H9 (cell line): ENCODE results near the gene SPECC1. TPM values are rescaled to one million over a fixed set of nuclear protein-coding genes. Genes with fewer than 3 reads are reported as not detected.

Experiments
- DNase-seq: peaks from one replicate; pipeline ENCODE4 v3.0.0-alpha.2; 2017
- H2AFZ ChIP-seq: one replicate; pipeline ENCODE4 v1.6.1; 2013; ENCODE audit warnings: mild to moderate bottlenecking, low read length, control low read depth, moderate library complexity
- H2AK5ac ChIP-seq: 2 replicates; pipeline ENCODE4 v1.6.1; 2013; ENCODE audit warnings: low read length, control low read depth, mixed read lengths; ENCODE audit not compliant: insufficient read length
- H2BK120ac ChIP-seq: one replicate; pipeline ENCODE4 v1.6.1; 2013; ENCODE audit warnings: low read depth, mild to moderate bottlenecking, low read length, control low read depth, inconsistent platforms; ENCODE audit not compliant: poor library complexity, severe bottlenecking
- H2BK12ac ChIP-seq: 2 replicates; pipeline ENCODE4 v1.6.1; 2013; ENCODE audit warnings: low read length, control low read depth, mixed read lengths, low read depth; ENCODE audit not compliant: insufficient read length
- H2BK15ac ChIP-seq: 2 replicates; pipeline ENCODE4 v1.6.1; 2013; ENCODE audit warnings: low read depth, low read length, control low read depth
- H2BK20ac ChIP-seq: one replicate; pipeline ENCODE4 v1.6.1; 2013; ENCODE audit warnings: low read depth, mild to moderate bottlenecking, low read length, control low read depth, inconsistent platforms; ENCODE audit not compliant: poor library complexity, severe bottlenecking
- H2BK5ac ChIP-seq: 2 replicates; pipeline ENCODE4 v1.6.1; 2013; ENCODE audit warnings: low read length, control low read depth, mixed read lengths; ENCODE audit not compliant: insufficient read length
- H3K14ac ChIP-seq: 2 replicates; pipeline ENCODE4 v1.6.1; 2013; ENCODE audit warnings: low read length, control low read depth; ENCODE audit not compliant: insufficient read depth
- H3K18ac ChIP-seq: 2 replicates; pipeline ENCODE4 v1.6.1; 2013; ENCODE audit warnings: low read depth, mild to moderate bottlenecking, mixed read lengths, low read length, control low read depth; ENCODE audit not compliant: insufficient read length
- H3K23ac ChIP-seq: 2 replicates; pipeline ENCODE4 v1.6.1; 2013; ENCODE audit warnings: low read length, control low read depth, mixed read lengths, low read depth; ENCODE audit not compliant: insufficient read length
- H3K23me2 ChIP-seq: 2 replicates; pipeline ENCODE4 v1.6.1; 2013; ENCODE audit warnings: low read depth, mild to moderate bottlenecking, mixed read lengths, low read length, control low read depth; ENCODE audit not compliant: insufficient read length, poor library complexity, severe bottlenecking
- H3K27ac ChIP-seq: 2 replicates; pipeline ENCODE4 v1.5.1; 2013; ENCODE audit warnings: low read length, control low read depth, mixed read lengths, low read depth; ENCODE audit not compliant: insufficient read length
- H3K27me3 ChIP-seq: 2 replicates; pipeline ENCODE4 v1.6.1; 2013; ENCODE audit warnings: low read length, control low read depth, inconsistent platforms; ENCODE audit not compliant: insufficient read depth
- H3K4ac ChIP-seq: 2 replicates; pipeline ENCODE4 v1.6.1; 2013; ENCODE audit warnings: low read depth, mild to moderate bottlenecking, control low read depth, inconsistent platforms, low read length, moderate library complexity
- H3K4me1 ChIP-seq: 2 replicates; pipeline ENCODE4 v1.6.1; 2013; ENCODE audit warnings: low read length, control low read depth, inconsistent platforms; ENCODE audit not compliant: insufficient read depth
- H3K4me2 ChIP-seq: 2 replicates; pipeline ENCODE4 v1.6.1; 2013; ENCODE audit warnings: low read length, control low read depth, mixed read lengths; ENCODE audit not compliant: insufficient read length, insufficient read depth
- H3K56ac ChIP-seq: 2 replicates; pipeline ENCODE4 v1.6.1; 2013; ENCODE audit warnings: low read depth, mild to moderate bottlenecking, mixed read lengths, low read length, control low read depth; ENCODE audit not compliant: insufficient read length
- H3K79me1 ChIP-seq: 2 replicates; pipeline ENCODE4 v1.6.1; 2013; ENCODE audit warnings: low read depth, mild to moderate bottlenecking, moderate library complexity, low read length, control low read depth, inconsistent platforms; ENCODE audit not compliant: insufficient read depth, poor library complexity, severe bottlenecking
- H3K79me2 ChIP-seq: 2 replicates; pipeline ENCODE4 v1.6.1; 2013; ENCODE audit warnings: low read length, control low read depth, inconsistent platforms; ENCODE audit not compliant: insufficient read depth
- H3K9ac ChIP-seq: 2 replicates; pipeline ENCODE4 v1.6.1; 2013; ENCODE audit warnings: low read length, control low read depth, mixed read lengths; ENCODE audit not compliant: insufficient read length; ENCODE audit errors: extremely low read depth
- H3K9me3 ChIP-seq: one replicate; pipeline ENCODE4 v1.6.1; 2013; ENCODE audit warnings: low read depth, low read length, inconsistent platforms; ENCODE audit not compliant: control insufficient read depth
- H3T11ph ChIP-seq: one replicate; pipeline ENCODE4 v1.6.1; 2013; ENCODE audit warnings: mild to moderate bottlenecking, low read length, control low read depth, inconsistent platforms
- H4K20me1 ChIP-seq: one replicate; pipeline ENCODE4 v1.6.1; 2013; ENCODE audit not compliant: control insufficient read depth, insufficient read length, insufficient read depth
- H4K5ac ChIP-seq: 2 replicates; pipeline ENCODE4 v1.6.1; 2013; ENCODE audit warnings: low read depth, mild to moderate bottlenecking, mixed read lengths, low read length, control low read depth; ENCODE audit not compliant: insufficient read length
- H4K8ac ChIP-seq: replicated peaks from 2 replicates; pipeline ENCODE4 v1.6.1; 2013; ENCODE audit warnings: low read length, control low read depth, mixed read lengths, low read depth; ENCODE audit not compliant: insufficient read length
- H4K91ac ChIP-seq: 2 replicates; pipeline ENCODE4 v1.6.1; 2013; ENCODE audit warnings: low read depth, mild to moderate bottlenecking, moderate library complexity, mixed read lengths, low read length, control low read depth; ENCODE audit not compliant: insufficient read length
- H3K27ac Mint-ChIP-seq, 3 experiments: 2 replicates in 2 of 3; 3 replicates in 1 of 3; pipeline ENCODE4 v1.8.0; 2020 to 2021; ENCODE audit warnings: mixed read lengths in 3 of 3, mild to moderate bottlenecking in 1 of 3, moderate library complexity in 1 of 3
- H3K27me3 Mint-ChIP-seq: 2 replicates; pipeline ENCODE4 v1.8.0; 2021; ENCODE audit warnings: low read depth, mild to moderate bottlenecking, moderate library complexity, mixed read lengths
- H3K36me3 Mint-ChIP-seq, 3 experiments: 2 replicates in 2 of 3; 3 replicates in 1 of 3; pipeline ENCODE4 v1.8.0; 2020 to 2021; ENCODE audit warnings: low read depth in 3 of 3, mixed read lengths in 3 of 3; ENCODE audit not compliant: insufficient read depth in 1 of 3
- H3K4me1 Mint-ChIP-seq, 2 experiments: 2 replicates each; pipeline ENCODE4 v1.8.0; 2020; ENCODE audit warnings: mixed read lengths in 2 of 2
- H3K4me3 Mint-ChIP-seq, 2 experiments: 2 replicates in 1 of 2; 3 replicates in 1 of 2; pipeline ENCODE4 v1.8.0; 2020 to 2021; ENCODE audit warnings: mild to moderate bottlenecking in 2 of 2, mixed read lengths in 2 of 2, moderate library complexity in 1 of 2
- H3K9me3 Mint-ChIP-seq, 2 experiments: 2 replicates in 1 of 2; 3 replicates in 1 of 2; pipeline ENCODE4 v1.8.0; 2020; ENCODE audit warnings: mild to moderate bottlenecking in 2 of 2, mixed read lengths in 2 of 2, moderate library complexity in 1 of 2
- CTCF ChIP-seq: fragments of 200-600 bp; sonication (generic); conservative IDR thresholded peaks from 3 replicates; pipeline ENCODE4 v1.8.0; 2021; ENCODE audit warnings: antibody characterized with exemption, mild to moderate bottlenecking
- WGBS: extraction: QIAGEN DNeasy Blood & Tissue Kit; methylation state at CpG from one replicate; pipeline ENCODE4 v1.1.7; 2013; ENCODE audit warnings: missing lambda C conversion rate, low lambda C conversion rate, mixed read lengths; ENCODE audit not compliant: insufficient read length; ENCODE audit errors: extremely low coverage; 5-methylcytosine and 5-hydroxymethylcytosine counted together
- total RNA-seq: library from RNA; stranded (reverse); gene quantifications from 2 replicates; pipeline ENCODE4 v1.2.1, GENCODE V29; 2021

Gene SPECC1
- total RNA-seq, 1 experiment from 2014 or later = 65.7 TPM

- H4K91ac ChIP-seq = no peak overlapping the region
- H3K4ac ChIP-seq = no peak overlapping the region
- no peak overlapping the region for H3K14ac ChIP-seq
- TF ChIP-seq CTCF = no peak
- no peak for DNase-seq
- no peaks in the 10 kb centered on the region for H4K20me1 ChIP-seq
- H3K9me3 ChIP-seq = no peaks in the 10 kb centered on the region
- H3T11ph ChIP-seq = no peak overlapping the region
- no peak overlapping the region for H2BK120ac ChIP-seq
- no peak overlapping the region for H3K23ac ChIP-seq
- no peak overlapping the region for H2AK5ac ChIP-seq
- H3K79me1 ChIP-seq = no peaks in the 10 kb centered on the region
- H2BK5ac ChIP-seq = no peak overlapping the region
- no peak overlapping the region for H3K4me2 ChIP-seq
- Mint-ChIP-seq H3K27ac (no peak overlapping the region; a peak in 1 of 7 replicates), H3K36me3 (no peaks in the 10 kb centered on the region; a peak in 1 of 7 replicates), H3K27me3 (no peaks in the 10 kb centered on the region; the same call in 1 of the 2 replicates), H3K9me3 (no peaks in the 10 kb centered on the region), H3K4me1 (peaks cover 44 to 59% of the 10 kb centered on the region in 2 experiments), H3K4me3 (peak overlapping the region in 1 of 2 experiments; percentile 46; a peak in 3 of 5 replicates)
- no peaks in the 10 kb centered on the region for H3K23me2 ChIP-seq
- no peak overlapping the region for H4K8ac ChIP-seq
- no peak overlapping the region for H2BK12ac ChIP-seq
- WGBS = no CpG with 5 or more reads among the region's 2 CpGs
- H3K27ac ChIP-seq = no peak overlapping the region
- no peaks in the 10 kb centered on the region for H3K79me2 ChIP-seq
- H3K56ac ChIP-seq = no peak overlapping the region
- no peak overlapping the region for H3K18ac ChIP-seq
- no peaks in the 10 kb centered on the region for H3K27me3 ChIP-seq
- no peak overlapping the region for H2BK15ac ChIP-seq
- no peak overlapping the region for H2AFZ ChIP-seq
- peaks cover 17% of the 10 kb centered on the region for H3K4me1 ChIP-seq
- no peak overlapping the region for H4K5ac ChIP-seq
- H2BK20ac ChIP-seq = no peak overlapping the region
- H3K9ac ChIP-seq = no peak overlapping the region
Measured at GRCh38 chr17:20092973-20093626, 83.9 kb downstream of the SPECC1 start.
